NT2/D1 (cell line): ENCODE data around the gene RHOT2.

Experiments
- SUZ12 ChIP-seq: IDR thresholded peaks from 2 replicates; pipeline ENCODE4 v1.6.1; 2011; ENCODE audit not compliant: insufficient read length, insufficient read depth; ENCODE audit errors: extremely low read depth
- ZNF274 ChIP-seq: IDR thresholded peaks from 2 replicates; pipeline ENCODE4 v1.6.1; 2011; ENCODE audit warnings: mild to moderate bottlenecking, low read depth, low read length

GRCh38 chr16:718389-718788 is 50.5 kb downstream of the RHOT2 start:
- TF ChIP-seq SUZ12, result no peak
- no peak for TF ChIP-seq ZNF274
